Trophoblast cell (in vitro differentiated cells and primary cell): ENCODE results near the gene HTRA3.

Experiments used
- DNase-seq, 2 donors: peaks; one replicate each; pipeline ENCODE4 v3.0.0-alpha.2; 2016
- H2AFZ ChIP-seq: 2 replicates; pipeline ENCODE4 v1.6.1; 2013; ENCODE audit warnings: low read length, moderate library complexity, mild to moderate bottlenecking; ENCODE audit not compliant: insufficient read depth, poor library complexity
- H2AK5ac ChIP-seq: 2 replicates; pipeline ENCODE4 v1.6.1; 2013; ENCODE audit warnings: mild to moderate bottlenecking, low read length
- H2BK120ac ChIP-seq: 2 replicates; pipeline ENCODE4 v1.6.1; 2013; ENCODE audit warnings: low read length, mild to moderate bottlenecking, moderate library complexity; ENCODE audit not compliant: insufficient read depth, poor library complexity
- H2BK12ac ChIP-seq: 2 replicates; pipeline ENCODE4 v1.6.1; 2013; ENCODE audit warnings: mild to moderate bottlenecking, low read length, moderate library complexity
- H2BK5ac ChIP-seq: 2 replicates; pipeline ENCODE4 v1.6.1; 2013; ENCODE audit warnings: low read length, low read depth, moderate library complexity, mild to moderate bottlenecking; ENCODE audit not compliant: poor library complexity
- H3K14ac ChIP-seq: 2 replicates; pipeline ENCODE4 v1.6.1; 2013; ENCODE audit warnings: mild to moderate bottlenecking, low read length
- H3K18ac ChIP-seq: 2 replicates; pipeline ENCODE4 v1.6.1; 2013; ENCODE audit warnings: mild to moderate bottlenecking, low read length
- H3K23ac ChIP-seq: 2 replicates; pipeline ENCODE4 v1.6.1; 2013; ENCODE audit warnings: low read length
- H3K27ac ChIP-seq: 2 replicates; pipeline ENCODE4 v1.5.1; 2013; ENCODE audit warnings: low read depth, mild to moderate bottlenecking, inconsistent platforms, low read length, moderate library complexity
- H3K27me3 ChIP-seq: 2 replicates; pipeline ENCODE4 v1.6.1; 2013; ENCODE audit warnings: inconsistent platforms, mild to moderate bottlenecking, low read length, moderate library complexity; ENCODE audit not compliant: insufficient read depth
- H3K36me3 ChIP-seq, 2 experiments: 1 replicate in 1 of 2; 2 replicates in 1 of 2; pipeline ENCODE4 v1.6.1; 2013; ENCODE audit warnings: low read length in 2 of 2, mild to moderate bottlenecking in 2 of 2, moderate library complexity in 1 of 2; ENCODE audit not compliant: insufficient read depth in 2 of 2, control insufficient read depth in 1 of 2
- H3K4ac ChIP-seq: 2 replicates; pipeline ENCODE4 v1.6.1; 2013; ENCODE audit warnings: low read depth, mild to moderate bottlenecking, low read length, moderate library complexity
- H3K4me1 ChIP-seq, 2 experiments: 1 replicate in 1 of 2; 2 replicates in 1 of 2; pipeline ENCODE4 v1.6.1; 2013; ENCODE audit warnings: low read length in 2 of 2, mild to moderate bottlenecking in 2 of 2, moderate library complexity in 1 of 2; ENCODE audit not compliant: insufficient read depth in 2 of 2, control insufficient read depth in 1 of 2
- H3K4me2 ChIP-seq: 2 replicates; pipeline ENCODE4 v1.6.1; 2013; ENCODE audit warnings: inconsistent platforms, mild to moderate bottlenecking, low read length, moderate library complexity
- H3K4me3 ChIP-seq: 2 replicates; pipeline ENCODE4 v1.5.1; 2013; ENCODE audit warnings: mild to moderate bottlenecking, low read depth, low read length, inconsistent platforms
- H3K79me1 ChIP-seq: one replicate; pipeline ENCODE4 v1.6.1; 2013; ENCODE audit warnings: low read length
- H3K79me2 ChIP-seq: 2 replicates; pipeline ENCODE4 v1.6.1; 2013; ENCODE audit warnings: low read length, mild to moderate bottlenecking; ENCODE audit not compliant: control insufficient read depth, insufficient read depth, poor library complexity
- H3K9ac ChIP-seq: 2 replicates; pipeline ENCODE4 v1.6.1; 2013; ENCODE audit warnings: mild to moderate bottlenecking, low read length
- H3K9me3 ChIP-seq: 2 replicates; pipeline ENCODE4 v1.6.1; 2013; ENCODE audit warnings: low read depth, mild to moderate bottlenecking, control low read depth, inconsistent platforms, low read length; ENCODE audit not compliant: insufficient read depth
- H4K12ac ChIP-seq: 2 replicates; pipeline ENCODE4 v1.6.1; 2013; ENCODE audit warnings: low read depth, mild to moderate bottlenecking, low read length, moderate library complexity
- H4K8ac ChIP-seq: 2 replicates; pipeline ENCODE4 v1.6.1; 2013; ENCODE audit warnings: low read depth, mild to moderate bottlenecking, low read length, moderate library complexity
- H4K91ac ChIP-seq: one replicate; pipeline ENCODE4 v1.6.1; 2013; ENCODE audit warnings: low read depth, mild to moderate bottlenecking, low read length, moderate library complexity
- WGBS: extraction: QIAGEN DNeasy Blood & Tissue Kit; methylation state at CpG from one replicate; pipeline ENCODE4 v1.1.7; 2013; ENCODE audit warnings: missing lambda C conversion rate; ENCODE audit not compliant: insufficient read length, insufficient coverage; ENCODE audit errors: extremely low coverage; 5-methylcytosine and 5-hydroxymethylcytosine counted together

HTRA3 gene

GRCh38 chr4:8233672-8234484 is 35.7 kb upstream of the HTRA3 start:
- DNase-seq, result no peak
- H3K4ac ChIP-seq, result no peak overlapping the region
- H3K79me1 ChIP-seq, result peaks cover 2% of the 10 kb centered on the region
- no peak overlapping the region for H4K8ac ChIP-seq
- H3K4me3 ChIP-seq, result no peak overlapping the region
- H3K14ac ChIP-seq, result no peak overlapping the region
- H3K9ac ChIP-seq, result no peak overlapping the region
- WGBS, result 100% methylated on average over 2 of the region's 4 CpGs
- no peak overlapping the region for H2BK5ac ChIP-seq
- no peak overlapping the region for H3K27ac ChIP-seq
- no peaks in the 10 kb centered on the region for H3K79me2 ChIP-seq
- H2AK5ac ChIP-seq, result no peak overlapping the region
- H3K36me3 ChIP-seq, result peaks cover 22 to 25% of the 10 kb centered on the region in 2 experiments
- no peak overlapping the region for H4K12ac ChIP-seq
- no peak overlapping the region for H3K4me2 ChIP-seq
- no peak overlapping the region for H3K23ac ChIP-seq
- H2BK120ac ChIP-seq, result no peak overlapping the region
- H3K9me3 ChIP-seq, result no peaks in the 10 kb centered on the region
- H4K91ac ChIP-seq, result no peak overlapping the region
- H3K18ac ChIP-seq, result no peak overlapping the region
- no peak overlapping the region for H2AFZ ChIP-seq
- H2BK12ac ChIP-seq, result no peak overlapping the region
- H3K27me3 ChIP-seq, result no peaks in the 10 kb centered on the region
- H3K4me1 ChIP-seq, result peaks cover 6 to 13% of the 10 kb centered on the region in 2 experiments

- Histone ChIP-seq H3K9ac (no peak overlapping the region), H2AFZ (no peak overlapping the region), H2BK12ac (no peak overlapping the region), H4K8ac (no peak overlapping the region), H3K4me2 (no peak overlapping the region), H2BK120ac (no peak overlapping the region), H2BK5ac (no peak overlapping the region), H4K91ac (no peak overlapping the region), H3K27ac (no peak overlapping the region), H3K18ac (no peak overlapping the region), H3K4me3 (no peak overlapping the region), H3K79me1 (no peaks in the 10 kb centered on the region), H3K36me3 (peaks cover 25 to 28% of the 10 kb centered on the region in 2 experiments), H2AK5ac (no peak overlapping the region), H3K4me1 (peaks cover 6 to 14% of the 10 kb centered on the region in 2 experiments), H3K23ac (no peak overlapping the region), H3K14ac (no peak overlapping the region), H3K9me3 (no peaks in the 10 kb centered on the region), H3K27me3 (no peaks in the 10 kb centered on the region), H3K79me2 (no peaks in the 10 kb centered on the region), H4K12ac (no peak overlapping the region), H3K4ac (no peak overlapping the region)
- no CpG with 5 or more reads among the region's 1 CpG for WGBS
- no peak for DNase-seq
Observed at GRCh38 chr4:8234715-8235114, 34.8 kb upstream of the HTRA3 start.

GRCh38 chr4:8235224-8235623 is 34.3 kb upstream of the HTRA3 start:
- Histone ChIP-seq H3K9ac (no peak overlapping the region), H3K18ac (no peak overlapping the region), H3K14ac (no peak overlapping the region), H2AFZ (no peak overlapping the region), H3K4me1 (peaks cover 6 to 14% of the 10 kb centered on the region in 2 experiments), H3K27me3 (no peaks in the 10 kb centered on the region), H4K12ac (no peak overlapping the region), H2BK5ac (no peak overlapping the region), H3K23ac (no peak overlapping the region), H3K4me2 (no peak overlapping the region), H3K27ac (no peak overlapping the region), H2AK5ac (no peak overlapping the region), H3K79me2 (no peaks in the 10 kb centered on the region), H3K4ac (no peak overlapping the region), H3K36me3 (peaks cover 25 to 28% of the 10 kb centered on the region in 2 experiments), H4K91ac (no peak overlapping the region), H3K4me3 (no peak overlapping the region), H2BK12ac (no peak overlapping the region), H3K79me1 (no peaks in the 10 kb centered on the region), H3K9me3 (no peaks in the 10 kb centered on the region), H2BK120ac (no peak overlapping the region), H4K8ac (no peak overlapping the region)
- DNase-seq, result no peak
- no CpG with 5 or more reads among the region's 13 CpGs for WGBS

- no peak overlapping the region for H3K4me3 ChIP-seq
- H3K36me3 ChIP-seq, result peaks cover 27 to 28% of the 10 kb centered on the region in 2 experiments
- H3K4me1 ChIP-seq, result peaks cover 6 to 14% of the 10 kb centered on the region in 2 experiments
- DNase-seq, result no peak
- no peaks in the 10 kb centered on the region for H3K27me3 ChIP-seq
- H3K79me2 ChIP-seq, result no peaks in the 10 kb centered on the region
- no peak overlapping the region for H2BK120ac ChIP-seq
- H3K4ac ChIP-seq, result no peak overlapping the region
- no peaks in the 10 kb centered on the region for H3K9me3 ChIP-seq
- H3K14ac ChIP-seq, result no peak overlapping the region
- no peak overlapping the region for H3K23ac ChIP-seq
- H4K12ac ChIP-seq, result no peak overlapping the region
- no peak overlapping the region for H2AFZ ChIP-seq
- no peak overlapping the region for H4K8ac ChIP-seq
- no peaks in the 10 kb centered on the region for H3K79me1 ChIP-seq
- no peak overlapping the region for H3K9ac ChIP-seq
- H2AK5ac ChIP-seq, result no peak overlapping the region
- no peak overlapping the region for H4K91ac ChIP-seq
- no peak overlapping the region for H3K4me2 ChIP-seq
- H3K18ac ChIP-seq, result no peak overlapping the region
- WGBS, result no CpG with 5 or more reads among the region's 12 CpGs
- H2BK5ac ChIP-seq, result no peak overlapping the region
- H2BK12ac ChIP-seq, result no peak overlapping the region
- no peak overlapping the region for H3K27ac ChIP-seq
Observed at GRCh38 chr4:8235686-8236085, 33.9 kb upstream of the HTRA3 start.
